Stimulated activated CD8-positive, alpha-beta memory T cell treated with anti-CD3 and anti-CD28 coated beads, Interleukin-15, amount 100 ng/mL, for 1 hour (primary cell): ENCODE measurements around the gene SPTAN1.
"Not testable (repeated sequence)": the region's sequence is repeated elsewhere in the genome, so short reads cannot be mapped to it uniquely, and the experiment has no call there.

Experiments
- DNase-seq: peaks from one replicate; pipeline ENCODE4 v3.0.0-alpha.2; 2020; ENCODE audit warnings: low read depth

SPTAN1 gene

GRCh38 chr9:128553728-128554127 lies 1.3 kb downstream of the SPTAN1 start:
- DNase-seq = no peak

DNA sequence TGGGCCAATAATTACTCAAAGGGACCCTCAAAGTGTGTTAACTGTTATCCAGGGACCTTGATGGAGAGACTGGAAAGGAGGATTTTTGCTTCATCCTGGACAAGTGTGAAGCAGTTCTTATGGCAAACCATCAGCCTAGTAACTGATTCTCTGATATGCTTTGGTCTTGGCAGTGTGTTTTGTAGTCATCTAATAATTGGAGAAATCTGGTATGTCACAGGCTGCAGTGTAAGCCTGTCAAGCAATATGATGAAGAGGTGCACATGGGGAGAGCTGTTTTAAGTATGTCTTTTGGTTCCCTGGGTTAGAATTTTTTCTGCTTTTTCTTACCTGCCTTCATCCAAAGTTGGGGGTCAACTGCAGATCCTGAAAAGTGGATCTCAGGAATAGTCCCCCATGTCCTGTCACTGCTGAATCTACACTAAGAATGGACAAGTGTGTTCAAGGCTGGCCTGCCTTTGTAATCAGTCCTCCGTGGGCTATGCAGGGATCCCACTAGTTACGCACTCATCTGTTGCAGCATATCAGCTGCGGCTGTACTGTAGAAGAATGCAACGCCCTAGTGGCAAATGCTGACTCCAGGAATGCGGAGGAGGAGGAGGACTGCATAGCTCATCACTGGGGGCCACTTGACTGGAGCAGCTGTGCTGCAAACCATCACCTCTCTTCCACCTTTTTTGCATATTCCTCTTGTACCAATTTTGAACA lies 1.9 kb downstream of the SPTAN1 start:
- DNase-seq = no peak

GRCh38 chr9:128555180-128555721 lies 2.9 kb downstream of the SPTAN1 start:
- no peak for DNase-seq

DNA sequence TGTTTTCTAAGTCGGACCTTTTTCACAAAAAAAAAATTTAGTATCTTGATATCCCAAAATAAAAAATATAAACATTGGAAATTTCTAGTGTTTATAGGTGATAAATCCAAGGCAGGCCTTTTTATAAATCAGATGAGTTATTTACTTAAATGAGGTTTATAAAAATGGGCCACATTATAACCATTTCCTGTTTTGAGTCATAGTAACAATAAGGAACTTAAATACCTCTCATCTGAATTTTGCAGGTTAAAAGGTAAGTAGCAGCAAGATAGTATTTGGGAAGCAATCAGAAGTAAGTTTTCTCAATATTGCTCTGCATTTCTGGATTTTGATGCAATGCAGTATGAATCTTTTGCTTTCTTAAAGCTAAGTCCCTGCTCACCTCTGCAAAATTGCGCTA lies 3.9 kb downstream of the SPTAN1 start:
- no peak for DNase-seq

DNA sequence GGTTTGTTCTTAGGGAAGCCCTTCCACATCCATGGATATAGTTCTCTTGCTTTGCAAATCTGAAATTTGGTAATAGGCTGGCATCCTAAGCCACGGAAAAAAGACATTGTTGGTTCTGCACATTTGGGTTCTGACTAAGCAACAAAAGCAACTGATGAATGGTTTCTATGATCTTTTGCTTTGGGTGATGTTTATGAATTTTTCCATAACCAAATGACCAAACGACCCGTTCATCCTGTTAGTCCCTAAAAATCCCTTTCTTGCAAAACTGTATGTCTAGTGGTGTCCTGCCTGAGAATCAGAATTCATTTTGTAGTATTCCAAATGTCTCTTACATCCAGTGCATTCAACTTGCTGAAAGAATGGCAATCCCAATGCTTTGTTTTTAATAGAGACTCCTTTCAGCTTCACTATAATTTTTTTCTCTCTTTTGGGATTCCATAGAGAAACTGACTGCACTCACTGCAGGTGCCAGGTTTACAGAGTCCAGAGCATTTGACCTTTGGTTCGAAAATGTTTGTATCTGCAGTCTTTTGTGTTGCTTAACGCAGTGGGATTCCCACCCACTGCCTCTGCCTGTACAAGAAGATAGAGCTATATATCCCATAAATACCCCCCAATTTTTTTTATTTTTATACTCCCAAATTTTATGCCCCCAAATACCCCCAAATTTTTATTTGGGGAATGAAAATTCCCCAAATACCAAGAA lies 4.7 kb downstream of the SPTAN1 start:
- DNase-seq = no peak

- DNase-seq = no peak
Observed at GRCh38 chr9:128558431-128559310, 6.3 kb downstream of the SPTAN1 start.

GRCh38 chr9:128565578-128565977 lies 13.2 kb downstream of the SPTAN1 start:
- no peak for DNase-seq

DNA sequence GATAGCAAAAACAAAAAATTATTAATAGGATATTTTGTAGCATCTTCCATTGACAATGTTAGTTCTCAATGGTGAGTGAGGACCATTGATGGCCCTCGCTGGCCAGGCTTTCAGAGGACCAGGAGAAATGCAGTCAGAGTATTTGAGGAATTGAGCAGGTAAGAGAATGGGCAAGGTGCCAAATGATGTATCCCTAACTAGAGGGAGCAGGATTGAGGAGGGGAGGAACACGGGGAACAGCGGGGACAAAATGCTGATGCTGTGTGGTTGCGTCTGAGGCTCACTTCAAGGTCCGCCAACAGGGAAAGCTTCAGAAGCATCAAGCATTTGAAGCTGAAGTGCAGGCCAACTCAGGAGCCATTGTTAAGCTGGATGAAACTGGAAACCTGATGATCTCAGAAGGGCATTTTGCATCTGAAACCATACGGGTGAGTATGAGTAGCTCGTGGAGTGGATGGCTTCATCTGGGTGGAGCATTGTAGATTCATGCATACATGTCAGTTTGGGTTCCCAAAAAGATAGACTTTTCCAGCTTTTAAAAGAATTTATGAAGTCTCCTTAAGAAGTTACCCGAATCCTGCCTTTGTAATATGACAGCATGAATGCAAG lies 16.2 kb downstream of the SPTAN1 start:
- no peak for DNase-seq

- DNase-seq = no peak
Observed at GRCh38 chr9:128575469-128575868, 23.1 kb downstream of the SPTAN1 start.

- DNase-seq = no peak
Observed at GRCh38 chr9:128575916-128576315, 23.5 kb downstream of the SPTAN1 start.

DNA sequence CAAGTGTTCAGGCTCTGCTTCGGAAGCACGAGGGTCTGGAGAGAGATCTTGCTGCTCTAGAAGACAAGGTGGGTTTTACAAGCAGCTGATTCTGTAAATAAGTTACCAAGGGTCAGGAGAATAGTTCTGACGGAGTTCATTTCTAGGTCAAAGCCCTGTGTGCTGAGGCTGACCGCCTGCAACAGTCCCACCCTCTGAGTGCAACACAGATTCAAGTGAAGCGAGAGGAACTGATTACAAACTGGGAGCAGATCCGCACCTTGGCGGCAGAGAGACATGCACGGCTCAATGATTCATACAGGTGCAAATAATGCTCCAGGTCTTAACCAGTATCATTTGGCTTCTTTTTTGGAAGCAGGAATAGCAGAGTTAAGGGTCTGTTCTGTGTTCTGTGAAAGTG lies 24.8 kb downstream of the SPTAN1 start:
- no peak for DNase-seq

DNA sequence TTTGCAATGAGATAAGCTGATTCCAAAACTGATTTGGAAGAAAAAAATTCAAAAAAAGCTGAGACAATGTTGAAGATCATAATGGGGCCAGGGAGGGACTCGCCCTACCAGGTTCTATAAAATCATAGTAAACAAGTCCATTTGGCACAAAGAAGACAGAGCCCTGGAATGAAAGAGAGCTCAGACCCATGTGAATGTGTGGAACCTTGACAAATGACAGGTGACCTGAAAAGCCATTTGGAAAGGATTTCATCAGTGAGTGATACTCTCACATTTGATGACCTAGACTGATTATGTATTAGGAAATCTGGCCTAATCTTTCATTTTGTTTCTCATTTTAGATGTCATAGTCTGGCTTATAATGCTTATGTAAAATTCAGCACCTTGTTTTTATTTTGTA lies 26.8 kb downstream of the SPTAN1 start:
- no peak for DNase-seq

- DNase-seq = no peak
Observed at GRCh38 chr9:128580731-128581130, 28.3 kb downstream of the SPTAN1 start.

GRCh38 chr9:128585155-128585554 lies 32.8 kb downstream of the SPTAN1 start:
- DNase-seq = not testable (repeated sequence)

- not testable (repeated sequence) for DNase-seq
Observed at GRCh38 chr9:128586934-128587333, 34.5 kb downstream of the SPTAN1 start.

GRCh38 chr9:128587453-128587852 lies 35.1 kb downstream of the SPTAN1 start:
- DNase-seq = no peak

- no peak for DNase-seq
Observed at GRCh38 chr9:128588581-128589233, 36.3 kb downstream of the SPTAN1 start.

GRCh38 chr9:128593039-128593438 lies 40.7 kb downstream of the SPTAN1 start:
- no peak for DNase-seq

DNA sequence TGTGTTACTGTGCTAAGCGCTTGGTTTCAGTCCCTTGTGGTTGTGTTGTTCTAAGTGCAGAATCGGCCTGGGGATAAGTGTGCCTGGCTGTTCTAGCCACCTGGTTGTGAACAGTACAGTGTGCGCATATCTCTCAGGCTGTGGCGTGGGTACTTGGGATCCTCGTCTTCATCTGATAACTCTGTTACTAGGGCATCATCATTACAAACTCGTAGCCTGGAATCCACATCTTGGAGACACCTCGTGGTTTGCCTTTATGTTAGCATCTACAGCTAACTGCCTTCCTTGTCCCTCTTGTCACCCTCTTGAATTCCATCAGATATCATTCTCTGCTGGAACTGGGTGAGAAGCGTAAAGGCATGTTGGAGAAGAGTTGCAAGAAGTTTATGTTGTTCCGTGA lies 41.5 kb downstream of the SPTAN1 start:
- DNase-seq = no peak

DNA sequence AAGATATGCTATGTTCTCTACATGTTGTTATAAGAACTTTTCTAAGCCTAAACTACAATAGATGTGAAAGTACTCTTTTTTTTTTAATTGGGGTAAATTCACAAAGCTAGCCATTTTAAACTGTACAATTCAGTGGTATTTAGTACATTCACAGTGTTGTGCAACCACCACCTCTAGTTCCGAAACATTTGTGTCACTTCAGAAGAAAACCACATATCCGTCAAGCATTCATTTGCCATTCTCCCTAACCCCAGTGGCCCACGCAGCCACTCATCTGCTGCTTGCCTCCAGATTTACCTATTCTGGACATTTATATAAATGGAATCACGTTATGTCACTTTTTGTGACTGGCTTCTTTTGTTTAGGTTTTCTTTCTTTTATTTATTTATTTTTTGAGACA lies 43.1 kb downstream of the SPTAN1 start:
- DNase-seq = no peak

GRCh38 chr9:128600099-128600498 lies 47.7 kb downstream of the SPTAN1 start:
- DNase-seq = no peak

DNA sequence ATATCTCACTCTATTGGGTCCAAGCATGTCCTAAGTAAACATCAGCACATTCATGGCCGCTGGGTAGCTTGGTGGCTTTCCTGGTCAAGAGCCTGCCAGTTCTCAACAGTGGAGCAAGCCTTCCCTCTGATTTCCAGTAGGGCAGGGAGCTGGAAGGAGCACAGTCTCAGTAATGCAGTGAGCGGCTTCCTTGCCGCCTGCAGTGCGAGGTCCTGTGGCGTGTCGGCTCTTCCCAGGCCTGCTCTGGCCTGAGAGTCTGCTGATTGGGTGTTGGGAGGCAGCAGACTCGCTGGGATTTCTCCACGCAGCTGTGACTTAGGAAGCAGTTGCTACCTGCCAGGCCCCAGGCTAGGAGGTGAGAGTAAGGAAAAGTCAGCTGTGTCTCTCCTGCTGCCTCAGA lies 51.3 kb downstream of the SPTAN1 start:
- no peak for DNase-seq
